Glutamatergic neuron (in vitro differentiated cells): Measurements from ENCODE around the gene CRHR2. TPM values are rescaled to one million over a fixed set of nuclear protein-coding genes. Genes with fewer than 3 reads are reported as not detected.

Experiments
- DNase-seq: peaks from one replicate; pipeline ENCODE4 v3.0.0; 2022
- H3K27ac Mint-ChIP-seq: one replicate; pipeline ENCODE4 v1.8.0; 2020; ENCODE audit warnings: mild to moderate bottlenecking, mixed read lengths, inconsistent platforms; ENCODE audit not compliant: unreplicated experiment
- H3K27me3 Mint-ChIP-seq: one replicate; pipeline ENCODE4 v1.8.0; 2020; ENCODE audit warnings: mild to moderate bottlenecking, moderate library complexity, mixed read lengths, inconsistent platforms; ENCODE audit not compliant: unreplicated experiment
- H3K36me3 Mint-ChIP-seq: one replicate; pipeline ENCODE4 v1.8.0; 2020; ENCODE audit warnings: mild to moderate bottlenecking, mixed read lengths, inconsistent platforms; ENCODE audit not compliant: unreplicated experiment
- H3K4me1 Mint-ChIP-seq: one replicate; pipeline ENCODE4 v1.8.0; 2020; ENCODE audit warnings: mild to moderate bottlenecking, low read depth, mixed read lengths, inconsistent platforms; ENCODE audit not compliant: unreplicated experiment
- H3K4me3 Mint-ChIP-seq: one replicate; pipeline ENCODE4 v1.8.0; 2020; ENCODE audit warnings: mild to moderate bottlenecking, mixed read lengths, inconsistent platforms; ENCODE audit not compliant: unreplicated experiment
- H3K9me3 Mint-ChIP-seq: one replicate; pipeline ENCODE4 v1.8.0; 2020; ENCODE audit warnings: mild to moderate bottlenecking, moderate library complexity, mixed read lengths, inconsistent platforms; ENCODE audit not compliant: unreplicated experiment
- CTCF ChIP-seq: fragments of 200-600 bp; sonication (generic); IDR thresholded peaks from one replicate; pipeline ENCODE4 v1.5.0; 2021; ENCODE audit not compliant: partially characterized antibody, unreplicated experiment
- total RNA-seq: library from RNA; stranded (reverse); fragmentation: NEBNext Ultra II Directional; extraction: Animal tissue kit (Norgen Biotek cat#: 25700); gene quantifications from one replicate; pipeline ENCODE4 v1.2.1, GENCODE V29; 2021; ENCODE audit not compliant: unreplicated experiment

CRHR2 gene
- total RNA-seq, 1 donor from 2014 or later, result 2.4 TPM

- TF ChIP-seq CTCF, result no peak
- no peaks in the 10 kb centered on the region for H3K4me1 Mint-ChIP-seq
- no peak for DNase-seq
- peaks cover 2% of the 10 kb centered on the region for H3K9me3 Mint-ChIP-seq
- H3K27me3 Mint-ChIP-seq, result no peaks in the 10 kb centered on the region
- peaks cover 6% of the 10 kb centered on the region for H3K36me3 Mint-ChIP-seq
- peak overlapping the region; percentile 44 for H3K27ac Mint-ChIP-seq
- no peak overlapping the region for H3K4me3 Mint-ChIP-seq
Observed at GRCh38 chr7:30613366-30614325, 68.6 kb downstream of the CRHR2 start.

GRCh38 chr7:30612658-30613265, 69.5 kb downstream of the CRHR2 start:
- Mint-ChIP-seq H3K27ac (no peak overlapping the region), H3K9me3 (peaks cover 2% of the 10 kb centered on the region), H3K4me1 (no peaks in the 10 kb centered on the region), H3K36me3 (peaks cover 6% of the 10 kb centered on the region), H3K4me3 (no peak overlapping the region), H3K27me3 (no peaks in the 10 kb centered on the region)
- no peak for DNase-seq
- TF ChIP-seq CTCF, result no peak

- peaks cover 2% of the 10 kb centered on the region for H3K27me3 Mint-ChIP-seq
- peaks cover 34% of the 10 kb centered on the region for H3K4me1 Mint-ChIP-seq
Observed at GRCh38 chr7:30605832-30606231, 76.4 kb downstream of the CRHR2 start.

GRCh38 chr7:30604901-30605300, 77.4 kb downstream of the CRHR2 start:
- Mint-ChIP-seq H3K4me3 (peak overlapping the region; percentile 83), H3K9me3 (peaks cover 1% of the 10 kb centered on the region), H3K36me3 (no peaks in the 10 kb centered on the region), H3K4me1 (peaks cover 34% of the 10 kb centered on the region), H3K27ac (peak overlapping the region; percentile 98), H3K27me3 (peaks cover 2% of the 10 kb centered on the region)
- no peak for TF ChIP-seq CTCF
- peak; percentile 24 for DNase-seq

More at GRCh38 chr7:30605832-30606231, 76.4 kb downstream of the CRHR2 start:
- no peak for DNase-seq
- Mint-ChIP-seq H3K4me3 (peak overlapping the region; percentile 22), H3K36me3 (no peaks in the 10 kb centered on the region), H3K27ac (peak overlapping the region; percentile 67), H3K9me3 (peaks cover 1% of the 10 kb centered on the region)
- TF ChIP-seq CTCF, result no peak

Other genes starting within 250 kb of the CRHR2 start
- gene NOD1, start 203.7 kb downstream of the CRHR2 start, total RNA-seq, result 9.3 TPM
- gene GGCT, start 177.6 kb downstream of the CRHR2 start, total RNA-seq, result 25.0 TPM
- gene GARS1, start 87.6 kb downstream of the CRHR2 start, total RNA-seq, result 511 TPM
- gene INMT, start 69.7 kb upstream of the CRHR2 start, total RNA-seq, result 1.7 TPM
- gene MINDY4, start 89.0 kb upstream of the CRHR2 start, total RNA-seq, result 2.3 TPM
- not detected for gene AQP1, start 229.4 kb upstream of the CRHR2 start, total RNA-seq